HG03066 (cell line): ENCODE results near the gene ONECUT3.
"Not testable (repeated sequence)": the region's sequence is repeated elsewhere in the genome, so short reads cannot be mapped to it uniquely, and the experiment has no call there.

Source experiments
- ATAC-seq: cut with Tn5 transposase; IDR thresholded peaks from one replicate; pipeline ENCODE4 v1.9.1; 2021; ENCODE audit warnings: low read depth; ENCODE audit not compliant: unreplicated experiment

Gene ONECUT3

DNA sequence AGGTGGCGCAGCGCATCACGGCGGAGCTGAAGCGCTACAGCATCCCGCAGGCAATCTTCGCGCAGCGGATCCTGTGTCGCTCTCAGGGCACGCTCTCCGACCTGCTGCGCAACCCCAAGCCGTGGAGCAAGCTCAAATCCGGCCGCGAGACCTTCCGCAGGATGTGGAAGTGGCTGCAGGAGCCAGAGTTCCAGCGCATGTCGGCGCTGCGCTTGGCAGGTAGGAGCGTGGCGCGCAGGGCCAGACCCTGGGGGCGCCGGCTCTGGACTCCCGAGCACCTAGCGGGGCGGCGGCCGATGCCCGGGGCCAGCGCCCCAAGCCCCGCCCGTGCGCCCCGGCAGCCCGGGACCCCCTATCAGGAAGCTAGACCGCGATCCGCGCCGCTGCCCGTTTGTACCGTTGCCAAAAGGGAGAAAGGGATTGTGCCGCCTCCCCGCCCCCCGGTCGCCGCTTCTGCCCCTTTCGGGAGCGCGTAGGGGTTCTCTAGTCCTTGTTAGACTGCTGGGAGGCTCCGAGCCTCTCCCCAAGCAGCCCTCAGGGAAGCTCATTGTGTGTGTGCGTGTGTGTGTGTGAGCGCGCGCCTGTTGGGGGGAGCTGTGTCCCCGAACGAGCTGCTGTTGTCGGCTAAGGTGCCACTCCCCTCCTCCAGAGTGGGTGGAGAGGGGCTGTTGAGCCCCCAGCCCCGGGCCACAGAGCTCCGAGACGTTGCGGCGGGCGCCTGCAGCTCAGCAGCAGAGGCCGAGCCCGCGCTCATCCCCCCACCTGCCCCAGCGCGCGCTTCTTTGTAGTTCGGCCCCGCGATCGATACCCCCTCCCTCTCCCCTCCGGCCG is 1.5 kb downstream of the ONECUT3 start:
- no peak for ATAC-seq

- no peak for ATAC-seq
Observed at GRCh38 chr19:1755467-1756171, 2.3 kb downstream of the ONECUT3 start.

GRCh38 chr19:1756264-1756663 is 3.0 kb downstream of the ONECUT3 start:
- ATAC-seq = no peak

DNA sequence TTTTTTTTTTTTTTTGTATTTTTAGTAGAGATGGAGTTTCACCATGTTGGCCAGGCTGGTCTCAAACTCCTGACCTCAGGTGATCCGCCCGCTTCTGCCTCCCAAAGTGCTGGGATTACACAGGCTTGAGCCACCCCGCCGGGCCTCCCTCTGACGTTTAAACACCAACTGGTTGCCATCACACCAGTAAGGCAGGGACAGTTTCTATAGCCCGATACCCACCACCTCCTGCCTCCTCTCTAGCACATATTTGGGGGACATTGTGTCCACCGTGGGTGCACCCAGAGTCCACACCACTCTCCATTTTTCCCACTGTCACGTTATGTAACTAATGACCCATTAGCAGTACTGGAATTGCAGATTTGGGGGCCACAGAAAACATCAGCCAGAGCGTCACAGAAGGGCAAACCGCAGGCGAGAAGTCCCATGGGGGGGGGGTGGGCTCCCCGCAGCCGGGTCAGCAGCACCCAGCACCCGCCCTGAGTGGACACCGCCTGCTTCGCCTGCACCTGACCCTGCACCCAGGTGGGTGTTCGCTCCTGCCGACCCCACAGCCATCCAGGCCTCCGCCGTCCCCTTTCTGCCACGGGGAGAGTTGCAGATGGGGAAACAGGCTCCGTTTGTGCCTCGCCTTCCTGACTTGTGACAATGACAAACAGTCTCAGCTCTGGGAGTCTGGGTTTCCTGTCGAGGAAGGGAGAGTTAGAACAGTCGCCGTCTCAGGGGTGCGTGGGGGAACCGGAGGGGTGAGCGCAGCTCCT is 3.6 kb downstream of the ONECUT3 start:
- no peak for ATAC-seq

DNA sequence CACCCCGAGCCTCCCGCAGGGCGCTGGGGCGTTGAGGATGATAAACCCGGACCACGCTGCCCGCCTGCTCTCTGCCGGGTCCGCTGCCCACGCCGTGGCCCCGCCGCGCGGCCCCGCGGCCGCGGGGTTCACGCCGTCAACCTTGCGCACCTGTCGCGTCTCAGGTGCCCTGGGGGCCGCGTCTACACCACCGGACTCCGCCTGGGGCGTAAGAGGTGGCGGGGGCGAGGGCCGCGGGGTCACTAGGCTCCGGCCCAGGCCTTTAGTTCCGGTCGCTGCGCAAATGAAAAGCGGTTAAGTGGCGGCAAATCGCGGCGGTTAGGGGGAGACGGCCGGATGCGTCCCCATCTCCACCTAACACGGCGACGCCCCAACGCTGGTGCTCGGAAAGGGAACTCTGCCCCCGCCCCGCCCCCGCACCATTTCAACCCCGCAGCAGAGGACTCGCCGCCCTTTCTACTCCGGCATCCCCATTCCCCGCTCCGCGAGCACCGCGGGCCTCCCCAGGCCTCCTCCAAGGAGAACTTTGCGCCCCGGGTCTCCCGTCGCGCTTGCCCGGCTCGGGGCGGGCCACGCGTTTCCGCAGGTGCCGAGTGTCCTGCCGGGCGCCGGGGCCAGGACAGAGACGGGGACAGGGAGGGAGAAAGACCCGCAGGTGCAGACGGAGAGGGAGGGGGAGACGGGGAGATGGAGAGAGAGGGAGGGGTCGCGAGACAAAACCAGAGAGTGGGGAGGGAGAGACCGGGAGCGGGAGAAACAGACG is 4.3 kb downstream of the ONECUT3 start:
- no peak for ATAC-seq

- no peak for ATAC-seq
Observed at GRCh38 chr19:1758231-1758577, 4.9 kb downstream of the ONECUT3 start.

DNA sequence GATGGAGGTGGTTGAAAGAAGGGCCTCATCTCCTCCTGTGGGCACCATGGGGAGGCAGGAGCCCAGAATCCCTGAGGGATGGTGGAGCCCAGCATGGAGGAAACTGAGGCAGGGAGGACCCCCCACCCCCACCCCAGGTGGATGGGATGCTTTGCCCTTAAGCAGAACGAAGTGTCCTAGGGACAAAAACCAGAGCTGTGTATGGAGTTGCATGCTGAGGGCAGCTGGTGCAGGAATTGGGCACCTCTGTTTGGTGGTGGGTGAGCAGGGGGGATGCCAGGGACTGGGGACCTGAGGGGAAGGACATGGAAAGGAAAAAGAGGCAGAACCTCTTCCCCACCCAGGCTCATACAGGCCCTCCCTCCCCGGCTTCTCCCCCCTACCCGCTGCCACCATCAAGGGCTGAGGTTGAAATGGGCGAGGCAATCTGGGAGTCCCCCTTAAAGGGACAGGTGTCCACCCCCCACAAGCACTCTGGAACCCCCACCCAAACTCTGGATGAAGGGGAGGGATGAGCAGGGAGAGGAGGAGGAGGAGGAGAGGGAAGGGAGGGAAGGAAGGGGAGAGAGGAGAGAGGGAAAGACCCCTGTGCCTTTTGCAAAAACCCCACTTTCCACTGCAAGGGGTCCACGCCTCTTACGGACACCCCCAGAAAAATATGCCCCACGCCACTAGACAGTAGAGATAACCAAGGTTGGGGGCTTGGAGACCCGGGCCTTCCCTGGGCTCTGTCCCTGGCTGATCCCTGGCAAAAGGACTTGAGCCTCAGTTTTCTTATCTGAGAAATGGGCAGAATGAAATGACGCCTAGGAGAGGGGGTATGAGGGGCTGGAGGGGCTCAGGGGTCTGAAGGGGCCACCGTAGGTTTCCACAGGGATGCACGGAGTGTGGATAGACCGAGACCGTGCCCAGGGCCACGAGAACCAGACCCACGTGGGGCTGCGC is 5.9 kb downstream of the ONECUT3 start:
- ATAC-seq = no peak

DNA sequence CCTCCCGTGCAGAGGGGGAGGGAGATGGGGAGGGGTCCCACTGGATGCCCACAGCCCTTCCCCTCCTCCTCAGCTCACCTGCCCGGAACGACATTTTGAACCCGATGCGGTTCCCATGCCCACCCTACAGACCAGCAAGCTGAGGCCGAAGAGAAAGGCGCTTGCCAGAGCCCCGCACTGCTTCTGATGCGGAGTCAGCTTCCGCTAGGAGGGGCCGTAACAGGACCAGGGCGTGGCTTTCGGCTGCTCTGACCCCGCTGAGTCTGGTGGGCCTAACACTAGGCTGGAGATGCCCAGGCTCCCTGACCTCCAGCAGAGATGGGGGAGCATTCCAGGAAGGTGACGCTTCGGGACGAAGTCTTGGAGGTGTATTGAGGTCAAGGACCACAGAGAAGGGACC is 6.7 kb downstream of the ONECUT3 start:
- ATAC-seq = no peak

- ATAC-seq = not testable (repeated sequence)
Observed at GRCh38 chr19:1760786-1761527, 7.7 kb downstream of the ONECUT3 start.

GRCh38 chr19:1761528-1762242 is 8.4 kb downstream of the ONECUT3 start:
- ATAC-seq = no peak

DNA sequence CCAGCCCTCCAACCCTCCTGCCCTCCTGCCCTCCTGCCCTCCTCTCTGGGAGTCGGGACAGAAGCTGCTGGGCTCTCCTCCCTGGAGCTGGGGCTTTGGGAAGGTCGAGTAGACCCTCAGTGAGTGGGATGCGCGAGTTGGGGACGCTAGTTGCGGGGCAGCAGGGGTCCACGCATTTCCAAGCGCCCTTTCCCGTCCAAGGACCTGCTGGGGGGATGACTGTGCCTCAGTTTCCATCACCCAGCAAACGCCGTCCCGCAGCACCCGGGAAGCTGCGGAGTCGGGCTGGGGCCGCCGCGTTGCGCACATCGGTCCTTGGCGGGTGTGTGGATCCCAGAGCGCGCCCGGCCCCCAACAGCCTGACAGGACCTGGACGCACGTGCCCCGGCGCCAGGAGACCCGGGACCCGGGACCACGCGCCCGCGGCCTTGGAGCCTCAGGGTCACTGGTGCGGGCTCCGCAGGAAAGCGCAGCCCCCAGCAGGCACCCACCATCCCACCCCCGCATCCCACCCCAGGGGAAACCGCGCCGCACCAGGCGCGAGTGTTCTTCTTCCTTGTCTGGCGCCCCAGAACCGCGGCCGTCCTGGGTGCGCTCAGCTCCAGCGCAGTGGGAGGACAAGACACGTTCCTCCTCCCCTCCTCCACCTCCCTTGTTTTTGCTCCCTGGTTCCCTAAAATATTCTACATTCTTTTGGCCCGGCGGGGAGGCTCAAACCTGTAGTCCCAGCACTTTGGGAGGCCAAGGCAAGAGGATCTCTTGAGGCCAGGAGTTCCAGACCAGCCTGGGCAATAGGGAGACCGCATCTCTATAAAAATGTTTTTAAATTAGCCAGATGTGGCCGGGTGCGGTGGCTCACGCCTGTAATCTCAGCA is 9.2 kb downstream of the ONECUT3 start:
- no peak for ATAC-seq

DNA sequence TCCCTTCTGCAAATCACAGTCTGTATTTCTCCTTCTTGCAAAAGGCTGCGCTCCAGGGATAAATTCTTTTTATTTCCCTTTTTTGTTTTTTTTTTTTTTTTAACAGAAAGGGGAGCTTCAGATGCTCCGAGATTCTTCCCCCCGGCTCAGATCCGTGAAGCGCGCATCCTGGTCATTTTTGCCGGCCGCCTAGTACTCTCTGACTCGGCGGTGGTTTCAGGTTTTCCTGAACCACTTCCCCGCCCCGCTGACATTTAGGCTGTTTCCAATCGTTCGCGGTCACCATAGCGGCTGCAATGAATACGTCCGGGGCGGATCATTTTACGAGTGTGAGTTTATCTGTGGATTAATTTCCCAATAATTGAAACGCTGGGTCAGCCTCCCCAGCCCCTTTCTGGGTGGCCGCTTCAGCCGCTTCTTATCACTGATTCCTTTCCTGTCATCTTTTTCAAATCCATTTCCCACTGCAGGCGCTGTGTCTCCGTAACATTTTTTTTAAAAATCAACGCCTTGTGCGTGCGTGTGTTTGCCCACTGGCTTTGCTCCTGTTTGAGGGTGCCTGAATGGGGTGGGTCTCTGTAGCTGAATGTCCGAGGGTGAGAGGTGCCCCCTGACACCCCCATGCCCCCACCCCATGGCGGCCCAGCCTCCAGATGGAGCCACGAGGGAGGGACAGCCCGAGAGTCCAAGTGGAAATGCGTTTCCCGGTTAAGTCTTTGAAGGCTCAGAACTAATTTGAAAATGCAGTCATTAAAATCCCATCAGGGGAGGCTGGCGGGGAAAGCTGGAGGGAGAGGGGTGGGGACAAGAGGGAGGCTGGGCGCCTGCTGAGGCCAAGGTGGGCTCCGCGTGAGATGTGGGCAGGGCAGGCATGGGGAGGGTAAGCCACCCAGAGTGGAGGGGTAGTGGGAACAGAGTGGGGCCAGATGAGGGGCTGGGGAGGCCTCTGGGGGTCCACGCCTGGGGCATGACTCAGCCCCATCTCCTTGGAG is 10.6 kb downstream of the ONECUT3 start:
- ATAC-seq = no peak

DNA sequence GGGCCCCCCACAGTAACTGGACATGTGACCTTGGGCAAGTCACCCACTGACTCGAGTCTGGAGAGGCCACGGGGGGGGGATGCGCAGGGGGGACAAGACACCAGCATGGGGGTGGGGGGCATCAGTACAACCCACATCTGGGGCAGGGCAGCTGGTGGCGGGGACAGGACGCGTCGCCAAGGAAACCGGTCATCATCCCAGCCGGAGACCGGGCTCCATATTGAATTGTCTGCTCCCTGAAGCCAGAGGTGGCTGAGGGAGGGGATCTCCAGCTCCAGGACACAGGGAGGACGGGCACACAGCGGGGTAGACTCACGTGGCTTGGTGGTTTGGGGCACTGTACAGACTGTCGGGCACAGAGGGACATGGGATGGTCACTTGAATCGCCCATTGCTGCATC is 11.4 kb downstream of the ONECUT3 start:
- ATAC-seq = no peak

GRCh38 chr19:1765232-1765903 is 12.1 kb downstream of the ONECUT3 start:
- ATAC-seq = no peak

GRCh38 chr19:1765904-1766799 is 12.8 kb downstream of the ONECUT3 start:
- no peak for ATAC-seq
